ENCODE data around the gene SPATA31E1. TPM values are rescaled to one million over a fixed set of nuclear protein-coding genes. Genes with fewer than 3 reads are reported as not detected.

SPATA31E1 gene
- total RNA-seq, 1 donor from 2014 or later = 0.71 TPM

- Mint-ChIP-seq H3K4me3 (ENCODE audit: unreplicated experiment) (no peak overlapping the region), H3K36me3 (ENCODE audit: unreplicated experiment) (peaks cover 15% of the 10 kb centered on the region), H3K4me1 (ENCODE audit: low read depth, unreplicated experiment) (peaks cover 8% of the 10 kb centered on the region), H3K27ac (ENCODE audit: unreplicated experiment) (no peak overlapping the region), H3K27me3 (ENCODE audit: unreplicated experiment) (peaks cover 7% of the 10 kb centered on the region), H3K9me3 (ENCODE audit: unreplicated experiment) (peaks cover 11% of the 10 kb centered on the region)
- no peak for TF ChIP-seq CTCF (IDR thresholded peaks at IDR 0.05; ENCODE audit: partially characterized antibody, unreplicated experiment)
- no peak for DNase-seq
These were observed 8.4 kb upstream of the SPATA31E1 start for GRCh38 chr9:87874304-87874623.

GRCh38 chr9:87875060-87875459, 7.6 kb upstream of the SPATA31E1 start:
- no peak for DNase-seq
- no peak overlapping the region for H3K27ac Mint-ChIP-seq (ENCODE audit: unreplicated experiment)
- no peak for TF ChIP-seq CTCF (IDR thresholded peaks at IDR 0.05; ENCODE audit: partially characterized antibody, unreplicated experiment)
- no peak overlapping the region for H3K4me3 Mint-ChIP-seq (ENCODE audit: unreplicated experiment)
- H3K4me1 Mint-ChIP-seq (ENCODE audit: low read depth, unreplicated experiment) = peaks cover 6% of the 10 kb centered on the region
- peaks cover 3% of the 10 kb centered on the region for H3K27me3 Mint-ChIP-seq (ENCODE audit: unreplicated experiment)
- H3K36me3 Mint-ChIP-seq (ENCODE audit: unreplicated experiment) = peaks cover 11% of the 10 kb centered on the region
- H3K9me3 Mint-ChIP-seq (ENCODE audit: unreplicated experiment) = peaks cover 6% of the 10 kb centered on the region

GRCh38 chr9:87875831-87876545, 6.7 kb upstream of the SPATA31E1 start:
- no peak overlapping the region for H3K4me3 Mint-ChIP-seq (ENCODE audit: unreplicated experiment)
- H3K36me3 Mint-ChIP-seq (ENCODE audit: unreplicated experiment) = peaks cover 10% of the 10 kb centered on the region
- H3K27me3 Mint-ChIP-seq (ENCODE audit: unreplicated experiment) = peaks cover 3% of the 10 kb centered on the region
- H3K27ac Mint-ChIP-seq (ENCODE audit: unreplicated experiment) = no peak overlapping the region
- H3K4me1 Mint-ChIP-seq (ENCODE audit: low read depth, unreplicated experiment) = peaks cover 6% of the 10 kb centered on the region
- no peak for DNase-seq
- no peak for TF ChIP-seq CTCF (IDR thresholded peaks at IDR 0.05; ENCODE audit: partially characterized antibody, unreplicated experiment)
- peaks cover 6% of the 10 kb centered on the region for H3K9me3 Mint-ChIP-seq (ENCODE audit: unreplicated experiment)

GRCh38 chr9:87876708-87877107, 6.0 kb upstream of the SPATA31E1 start:
- DNase-seq = no peak
- H3K9me3 Mint-ChIP-seq (ENCODE audit: unreplicated experiment) = peaks cover 6% of the 10 kb centered on the region
- TF ChIP-seq CTCF (IDR thresholded peaks at IDR 0.05; ENCODE audit: partially characterized antibody, unreplicated experiment) = no peak
- H3K27me3 Mint-ChIP-seq (ENCODE audit: unreplicated experiment) = peaks cover 3% of the 10 kb centered on the region
- no peak overlapping the region for H3K27ac Mint-ChIP-seq (ENCODE audit: unreplicated experiment)
- H3K4me1 Mint-ChIP-seq (ENCODE audit: low read depth, unreplicated experiment) = peaks cover 3% of the 10 kb centered on the region
- H3K36me3 Mint-ChIP-seq (ENCODE audit: unreplicated experiment) = peaks cover 10% of the 10 kb centered on the region
- H3K4me3 Mint-ChIP-seq (ENCODE audit: unreplicated experiment) = no peak overlapping the region

- no peak for DNase-seq
- Mint-ChIP-seq H3K9me3 (ENCODE audit: unreplicated experiment) (peaks cover 8% of the 10 kb centered on the region), H3K4me1 (ENCODE audit: low read depth, unreplicated experiment) (peaks cover 7% of the 10 kb centered on the region), H3K4me3 (ENCODE audit: unreplicated experiment) (no peak overlapping the region), H3K27me3 (ENCODE audit: unreplicated experiment) (peaks cover 6% of the 10 kb centered on the region), H3K27ac (ENCODE audit: unreplicated experiment) (no peak overlapping the region), H3K36me3 (ENCODE audit: unreplicated experiment) (peaks cover 10% of the 10 kb centered on the region)
- TF ChIP-seq CTCF (IDR thresholded peaks at IDR 0.05; ENCODE audit: partially characterized antibody, unreplicated experiment) = no peak
These were observed 3.6 kb upstream of the SPATA31E1 start for GRCh38 chr9:87878989-87879511.
